ENCODE results near the gene SEC24D.
A peak's percentile ranks its signal among the peaks of the same experiment; 100 is the strongest.

Gene SEC24D

GRCh38 chr4:118770741-118771187 is 65.2 kb downstream of the SEC24D start:
- no peak for DNase-seq

GRCh38 chr4:118769161-118769560 is 66.8 kb downstream of the SEC24D start:
- DNase-seq: no peak

GRCh38 chr4:118767109-118767508 is 68.8 kb downstream of the SEC24D start:
- DNase-seq: peak; percentile 3

GRCh38 chr4:118765399-118765798 is 70.5 kb downstream of the SEC24D start:
- DNase-seq: peak; percentile 28

GRCh38 chr4:118762730-118763477 is 73.0 kb downstream of the SEC24D start:
- no peak for DNase-seq

- DNase-seq: no peak
Measured at GRCh38 chr4:118762155-118762554, 73.8 kb downstream of the SEC24D start.

GRCh38 chr4:118761397-118762016 is 74.4 kb downstream of the SEC24D start:
- no peak for DNase-seq

- no peak for DNase-seq
Measured at GRCh38 chr4:118760493-118760892, 75.4 kb downstream of the SEC24D start.

GRCh38 chr4:118760092-118760491 is 75.8 kb downstream of the SEC24D start:
- DNase-seq: no peak

GRCh38 chr4:118759481-118759880 is 76.4 kb downstream of the SEC24D start:
- DNase-seq: no peak

GRCh38 chr4:118758293-118758692 is 77.6 kb downstream of the SEC24D start:
- no peak for DNase-seq

GRCh38 chr4:118757761-118758251 is 78.1 kb downstream of the SEC24D start:
- DNase-seq: no peak

- no peak for DNase-seq
Measured at GRCh38 chr4:118756958-118757357, 79.0 kb downstream of the SEC24D start.

- no peak for DNase-seq
Measured at GRCh38 chr4:118756429-118756828, 79.5 kb downstream of the SEC24D start.

- no peak for DNase-seq
Measured at GRCh38 chr4:118755438-118756226, 80.3 kb downstream of the SEC24D start.

- no peak for DNase-seq
Measured at GRCh38 chr4:118754890-118755289, 81.0 kb downstream of the SEC24D start.

- peak; percentile 8 for DNase-seq
Measured at GRCh38 chr4:118753685-118754084, 82.2 kb downstream of the SEC24D start.

GRCh38 chr4:118753096-118753495 is 82.8 kb downstream of the SEC24D start:
- DNase-seq: no peak

GRCh38 chr4:118752551-118752950 is 83.4 kb downstream of the SEC24D start:
- no peak for DNase-seq

GRCh38 chr4:118751629-118752323 is 84.2 kb downstream of the SEC24D start:
- DNase-seq: no peak

- DNase-seq: no peak
Measured at GRCh38 chr4:118749347-118749988, 86.5 kb downstream of the SEC24D start.

- no peak for DNase-seq
Measured at GRCh38 chr4:118746251-118746919, 89.5 kb downstream of the SEC24D start.
